ENCODE data around the gene RSPH6A. TPM values are rescaled to one million over a fixed set of nuclear protein-coding genes. Genes with fewer than 3 reads are reported as not detected.

Gene RSPH6A
- total and polyA plus RNA-seq, 10 of the 15 experiments (the other 5 are each of a cell fraction or from before 2014, with no cell fraction given): 0.03 to 0.41 (median 0.22) TPM; not detected in 4

GRCh38 chr19:45779231-45780145 lies 35.6 kb downstream of the RSPH6A start:
- in situ Hi-C loops (cut with MboI) (no loop called here), intact Hi-C loops (cut with micrococcal nuclease; ENCODE audit: unreplicated experiment) (no loop called here)
- H4K20me1 ChIP-seq (ENCODE audit: control insufficient read depth, insufficient read depth): no peaks in the 10 kb centered on the region
- ATAC-seq (peak; percentile 99), FAIRE-seq (peak; percentile 75), DNase-seq (ENCODE audit: low read depth, low spot score) (peak; percentile 63)
- H3K4me1 ChIP-seq (ENCODE audit: control insufficient read depth, insufficient read depth, low read length): peaks cover 11% of the 10 kb centered on the region
- no peaks in the 10 kb centered on the region for H3K9me3 ChIP-seq (replicated peaks; ENCODE audit: control insufficient read depth, insufficient read depth, low read length)
- 4% methylated on average over 44 of the region's 48 CpGs for WGBS (ENCODE audit: insufficient coverage, insufficient replicate concordance, low lambda C conversion rate, missing lambda C conversion rate)
- no peak overlapping the region for H3K9ac ChIP-seq (ENCODE audit: control insufficient read depth, insufficient read depth, low read length)
- no peaks in the 10 kb centered on the region for H3K36me3 ChIP-seq (ENCODE audit: control insufficient read depth in 2 of 2, insufficient read depth in 2 of 2, low read length in 1 of 2)
- H3K27me3 ChIP-seq (replicated peaks in 1 of 2; ENCODE audit: control insufficient read depth in 2 of 2, insufficient read depth in 2 of 2, low read length in 1 of 2): no peaks in the 10 kb centered on the region
- peak overlapping the region; percentile 31 for H2AFZ ChIP-seq (ENCODE audit: control insufficient read depth, low read depth, low read length)
- H3K27ac ChIP-seq (ENCODE audit: control insufficient read depth, insufficient read depth): no peak overlapping the region
- peak overlapping the region; percentile 91 for H3K4me2 ChIP-seq (ENCODE audit: control insufficient read depth, insufficient read depth)
- H3K4me3 ChIP-seq: peak overlapping the region; percentile 60; the same call in 1 of the 2 replicates
- ChIA-PET POLR2A (interaction anchor here (0.9 to 1.3 kb wide), 5 partner anchors 9 to 87 kb away, joined by 3 to 13 read pairs (median 4); partner anchors contain the start of genes QPCTL, SIX5 and SNRPD2), CTCF (interaction anchor here (0.5 to 1.8 kb wide), 21 partner anchors 9 to 354 kb away, joined by 3 to 45 read pairs (median 5); partner anchors contain the start of genes DMWD, FBXO46, QPCTL and SIX5), SMC1A (ENCODE audit: uncharacterized antibody, unreplicated experiment) (interaction anchor here (1.0 to 1.2 kb wide), 4 partner anchors 9 to 62 kb away, joined by 3 to 8 read pairs (median 3); partner anchors contain the start of gene SIX5), RAD21 (ENCODE audit: unreplicated experiment) (interaction anchor here (0.6 to 1.2 kb wide), 6 partner anchors 9 to 86 kb away, joined by 3 to 23 read pairs (median 6); partner anchors contain the start of genes DMWD and SIX5)
- no peaks in the 10 kb centered on the region for H3K79me2 ChIP-seq (ENCODE audit: control insufficient read depth, insufficient read depth, low read length)
- BruUV-seq (replicated peaks): no TSS peak
- no peak for TF ChIP-seq PAX5 (IDR thresholded peaks at IDR 0.05; ENCODE audit: borderline replicate concordance, low read depth, low read length)
- TF ChIP-seq CHD2 (IDR thresholded peaks at IDR 0.05; ENCODE audit: borderline replicate concordance, low read depth, low read length): no peak
- TF ChIP-seq NFYA (IDR thresholded peaks at IDR 0.05; ENCODE audit: borderline replicate concordance, low read depth, low read length): no peak
- TF ChIP-seq STAT1 (conservative IDR thresholded peaks at IDR 0.05): no peak
- TF ChIP-seq USF1 (IDR thresholded peaks at IDR 0.05; ENCODE audit: borderline replicate concordance, extremely low read length, insufficient read depth, low read depth, low read length): no peak
- no peak for TF ChIP-seq POU2F2 (IDR thresholded peaks at IDR 0.05; ENCODE audit: borderline replicate concordance, low read depth, low read length)
- no peak for TF ChIP-seq MAX (IDR thresholded peaks at IDR 0.05; ENCODE audit: low read depth, low read length)
- no peak for TF ChIP-seq FOS (IDR thresholded peaks at IDR 0.05; ENCODE audit: borderline replicate concordance, extremely low read depth, insufficient read length)
- TF ChIP-seq HDGF (IDR thresholded peaks at IDR 0.05): peak; percentile 86; the same call in 1 of the 2 replicates
- TF ChIP-seq RB1 (IDR thresholded peaks at IDR 0.05; ENCODE audit: borderline replicate concordance): peak; percentile 99; the same call in 1 of the 2 replicates
- TF ChIP-seq ASH2L (IDR thresholded peaks at IDR 0.05; ENCODE audit: borderline replicate concordance, low read depth): no peak
- TF ChIP-seq ZBTB40 (IDR thresholded peaks at IDR 0.05; ENCODE audit: borderline replicate concordance): no peak
- no peak for TF ChIP-seq ZNF384 (IDR thresholded peaks at IDR 0.05; ENCODE audit: borderline replicate concordance, low read depth, low read length)
- TF ChIP-seq SPI1 (IDR thresholded peaks at IDR 0.05; ENCODE audit: borderline replicate concordance, insufficient read depth, low read depth, low read length): no peak
- TF ChIP-seq SIN3A (IDR thresholded peaks at IDR 0.05; ENCODE audit: low read depth, low read length): no peak
- TF ChIP-seq SMAD5 (IDR thresholded peaks at IDR 0.05; ENCODE audit: low read depth): no peak
- 0 out of 2 replicates have a peak, but pooled peaks have one; percentile 27 for TF ChIP-seq RAD21 (IDR thresholded peaks at IDR 0.05; ENCODE audit: insufficient read depth, low read depth, low read length)
- no peak for TF ChIP-seq JUNB (IDR thresholded peaks at IDR 0.05)
